ENCODE results near the gene OR10A7.
"Not testable (repeated sequence)": the region's sequence is repeated elsewhere in the genome, so short reads cannot be mapped to it uniquely, and the experiment has no call there.

OR10A7 gene

GRCh38 chr12:55220725-55221124, at the start of gene OR10A7:
TSS of gene OR10A7 (plus strand) at chr12:55221025. CDS start at chr12:55221025, 0 bp downstream.
- Mint-ChIP-seq H3K4me1 (no peaks in the 10 kb centered on the region), H3K4me3 (no peak within 1 kb of the TSS), H3K9me3 (no peaks in the 10 kb centered on the region), H3K27me3 (peaks cover 30% of the 10 kb centered on the region), H3K36me3 (ENCODE audit: insufficient read depth) (no peaks in the 10 kb centered on the region), H3K27ac (ENCODE audit: low read depth) (no peak within 1 kb of the TSS)
- ATAC-seq (replicated peaks; ENCODE audit: extremely low read depth, poor library complexity, severe bottlenecking), result no peak
- DNase-seq (ENCODE audit: low spot score in 2 of 2), result no peak

GRCh38 chr12:55171445-55171844, 49.4 kb upstream of the OR10A7 start:
- Mint-ChIP-seq H3K4me3 (no peak overlapping the region), H3K27me3 (peaks cover 29% of the 10 kb centered on the region), H3K9me3 (no peaks in the 10 kb centered on the region), H3K4me1 (no peaks in the 10 kb centered on the region), H3K27ac (ENCODE audit: low read depth) (no peak overlapping the region), H3K36me3 (ENCODE audit: insufficient read depth) (no peaks in the 10 kb centered on the region)
- ATAC-seq (replicated peaks; ENCODE audit: extremely low read depth, poor library complexity, severe bottlenecking) (no peak), DNase-seq (ENCODE audit: low spot score in 2 of 2) (no peak)

GRCh38 chr12:55171846-55172245, 49.0 kb upstream of the OR10A7 start:
- not testable (repeated sequence) for H3K27ac Mint-ChIP-seq (ENCODE audit: low read depth); H3K9me3 Mint-ChIP-seq; H3K4me3 Mint-ChIP-seq; ATAC-seq (replicated peaks; ENCODE audit: extremely low read depth, poor library complexity, severe bottlenecking); DNase-seq (ENCODE audit: low spot score in 2 of 2); H3K4me1 Mint-ChIP-seq; H3K36me3 Mint-ChIP-seq (ENCODE audit: insufficient read depth)
- peaks cover 29% of the 10 kb centered on the region for H3K27me3 Mint-ChIP-seq

- H3K27ac Mint-ChIP-seq (ENCODE audit: low read depth), result no peak overlapping the region
- H3K36me3 Mint-ChIP-seq (ENCODE audit: insufficient read depth), result no peaks in the 10 kb centered on the region
- no peaks in the 10 kb centered on the region for H3K4me1 Mint-ChIP-seq
- ATAC-seq (replicated peaks; ENCODE audit: extremely low read depth, poor library complexity, severe bottlenecking) (no peak), DNase-seq (ENCODE audit: low spot score in 2 of 2) (no peak)
- peaks cover 36% of the 10 kb centered on the region for H3K27me3 Mint-ChIP-seq
- no peak overlapping the region for H3K4me3 Mint-ChIP-seq
- H3K9me3 Mint-ChIP-seq, result no peaks in the 10 kb centered on the region
These were observed 48.1 kb upstream of the OR10A7 start for GRCh38 chr12:55172686-55173085.

- H3K4me3 Mint-ChIP-seq, result no peak overlapping the region
- no peaks in the 10 kb centered on the region for H3K36me3 Mint-ChIP-seq (ENCODE audit: insufficient read depth)
- no peaks in the 10 kb centered on the region for H3K9me3 Mint-ChIP-seq
- no peak for DNase-seq (ENCODE audit: low spot score in 2 of 2)
- H3K27me3 Mint-ChIP-seq, result peaks cover 43% of the 10 kb centered on the region
- no peak overlapping the region for H3K27ac Mint-ChIP-seq (ENCODE audit: low read depth)
- ATAC-seq (replicated peaks; ENCODE audit: extremely low read depth, poor library complexity, severe bottlenecking), result no peak
- H3K4me1 Mint-ChIP-seq, result no peaks in the 10 kb centered on the region
These were observed 47.4 kb upstream of the OR10A7 start for GRCh38 chr12:55173456-55173855.

GRCh38 chr12:55188573-55188972, 32.3 kb upstream of the OR10A7 start:
- Mint-ChIP-seq H3K9me3 (no peaks in the 10 kb centered on the region), H3K36me3 (ENCODE audit: insufficient read depth) (no peaks in the 10 kb centered on the region), H3K4me3 (no peak overlapping the region), H3K4me1 (no peaks in the 10 kb centered on the region), H3K27ac (ENCODE audit: low read depth) (no peak overlapping the region), H3K27me3 (peaks cover 56% of the 10 kb centered on the region)
- DNase-seq (ENCODE audit: low spot score in 2 of 2) (no peak), ATAC-seq (replicated peaks; ENCODE audit: extremely low read depth, poor library complexity, severe bottlenecking) (no peak)

- ATAC-seq (replicated peaks; ENCODE audit: extremely low read depth, poor library complexity, severe bottlenecking) (peak; percentile 52), DNase-seq (ENCODE audit: low spot score in 2 of 2) (peak in 1 of 2 donors; percentile 22)
- peaks cover 58% of the 10 kb centered on the region for H3K27me3 Mint-ChIP-seq
- H3K36me3 Mint-ChIP-seq (ENCODE audit: insufficient read depth), result no peaks in the 10 kb centered on the region
- H3K4me1 Mint-ChIP-seq, result no peaks in the 10 kb centered on the region
- H3K4me3 Mint-ChIP-seq, result no peak overlapping the region
- H3K27ac Mint-ChIP-seq (ENCODE audit: low read depth), result no peak overlapping the region
- no peaks in the 10 kb centered on the region for H3K9me3 Mint-ChIP-seq
These were observed 31.8 kb upstream of the OR10A7 start for GRCh38 chr12:55188974-55189556.

- H3K4me3 Mint-ChIP-seq, result no peak overlapping the region
- no peaks in the 10 kb centered on the region for H3K9me3 Mint-ChIP-seq
- ATAC-seq (replicated peaks; ENCODE audit: extremely low read depth, poor library complexity, severe bottlenecking) (no peak), DNase-seq (ENCODE audit: low spot score in 2 of 2) (no peak)
- no peaks in the 10 kb centered on the region for H3K36me3 Mint-ChIP-seq (ENCODE audit: insufficient read depth)
- peaks cover 77% of the 10 kb centered on the region for H3K27me3 Mint-ChIP-seq
- no peaks in the 10 kb centered on the region for H3K4me1 Mint-ChIP-seq
- no peak overlapping the region for H3K27ac Mint-ChIP-seq (ENCODE audit: low read depth)
These were observed 26.4 kb upstream of the OR10A7 start for GRCh38 chr12:55194382-55194781.

GRCh38 chr12:55226523-55226922, 5.7 kb downstream of the OR10A7 start:
- ATAC-seq (replicated peaks; ENCODE audit: extremely low read depth, poor library complexity, severe bottlenecking) (no peak), DNase-seq (ENCODE audit: low spot score in 2 of 2) (no peak)
- Mint-ChIP-seq H3K27me3 (peaks cover 55% of the 10 kb centered on the region), H3K9me3 (no peaks in the 10 kb centered on the region), H3K27ac (ENCODE audit: low read depth) (no peak overlapping the region), H3K4me3 (no peak overlapping the region), H3K4me1 (no peaks in the 10 kb centered on the region), H3K36me3 (ENCODE audit: insufficient read depth) (no peaks in the 10 kb centered on the region)

GRCh38 chr12:55227643-55228042, 6.8 kb downstream of the OR10A7 start:
- ATAC-seq (replicated peaks; ENCODE audit: extremely low read depth, poor library complexity, severe bottlenecking) (no peak), DNase-seq (ENCODE audit: low spot score in 2 of 2) (no peak)
- Mint-ChIP-seq H3K4me1 (no peaks in the 10 kb centered on the region), H3K9me3 (no peaks in the 10 kb centered on the region), H3K27ac (ENCODE audit: low read depth) (no peak overlapping the region), H3K27me3 (peaks cover 56% of the 10 kb centered on the region), H3K4me3 (no peak overlapping the region), H3K36me3 (ENCODE audit: insufficient read depth) (no peaks in the 10 kb centered on the region)

- Mint-ChIP-seq H3K4me3 (no peak within 1 kb of the TSS), H3K27ac (ENCODE audit: low read depth) (no peak within 1 kb of the TSS), H3K36me3 (ENCODE audit: insufficient read depth) (no peaks in the 10 kb centered on the region), H3K27me3 (peaks cover 55% of the 10 kb centered on the region), H3K9me3 (no peaks in the 10 kb centered on the region), H3K4me1 (no peaks in the 10 kb centered on the region)
- ATAC-seq (replicated peaks; ENCODE audit: extremely low read depth, poor library complexity, severe bottlenecking) (no peak), DNase-seq (ENCODE audit: low spot score in 2 of 2) (no peak)
These were observed 23.5 kb downstream of the OR10A7 start, which contains the start of gene OR6C74 for GRCh38 chr12:55244309-55244708. TSS of gene OR6C74 (plus strand) at chr12:55244609. CDS start at chr12:55247288, 2,679 bp downstream.

- H3K36me3 Mint-ChIP-seq (ENCODE audit: insufficient read depth), result no peaks in the 10 kb centered on the region
- H3K4me1 Mint-ChIP-seq, result no peaks in the 10 kb centered on the region
- H3K27ac Mint-ChIP-seq (ENCODE audit: low read depth), result no peak overlapping the region
- no peaks in the 10 kb centered on the region for H3K9me3 Mint-ChIP-seq
- H3K27me3 Mint-ChIP-seq, result peaks cover 49% of the 10 kb centered on the region
- DNase-seq (ENCODE audit: low spot score in 2 of 2), result no peak
- no peak for ATAC-seq (replicated peaks; ENCODE audit: extremely low read depth, poor library complexity, severe bottlenecking)
- no peak overlapping the region for H3K4me3 Mint-ChIP-seq
These were observed 25.3 kb downstream of the OR10A7 start for GRCh38 chr12:55246159-55246558.

GRCh38 chr12:55250944-55251343, 30.1 kb downstream of the OR10A7 start:
- ATAC-seq (replicated peaks; ENCODE audit: extremely low read depth, poor library complexity, severe bottlenecking) (no peak), DNase-seq (ENCODE audit: low spot score in 2 of 2) (no peak)
- H3K27me3 Mint-ChIP-seq, result peaks cover 65% of the 10 kb centered on the region
- H3K4me3 Mint-ChIP-seq, result no peak overlapping the region
- no peaks in the 10 kb centered on the region for H3K36me3 Mint-ChIP-seq (ENCODE audit: insufficient read depth)
- no peak overlapping the region for H3K27ac Mint-ChIP-seq (ENCODE audit: low read depth)
- H3K4me1 Mint-ChIP-seq, result no peaks in the 10 kb centered on the region
- H3K9me3 Mint-ChIP-seq, result no peaks in the 10 kb centered on the region
